ENCODE measurements around the gene SHANK2.
"Not testable (repeated sequence)": the region's sequence is repeated elsewhere in the genome, so short reads cannot be mapped to it uniquely, and the experiment has no call there.

SHANK2 gene

GRCh38 chr11:71245601-71246391 lies 6.6 kb downstream of the SHANK2 start:
- no peak for DNase-seq (ENCODE audit: low read depth)

GRCh38 chr11:71244116-71244810 lies 8.1 kb downstream of the SHANK2 start:
- DNase-seq (ENCODE audit: low read depth): no peak

GRCh38 chr11:71242391-71242790 lies 10.0 kb downstream of the SHANK2 start:
- DNase-seq (ENCODE audit: low read depth): no peak

GRCh38 chr11:71241721-71242259 lies 10.6 kb downstream of the SHANK2 start:
- no peak for DNase-seq (ENCODE audit: low read depth)

- no peak for DNase-seq (ENCODE audit: low read depth)
Measured at GRCh38 chr11:71240865-71241691, 11.3 kb downstream of the SHANK2 start.

GRCh38 chr11:71240061-71240690 lies 12.2 kb downstream of the SHANK2 start:
- no peak for DNase-seq (ENCODE audit: low read depth)

GRCh38 chr11:71239581-71239980 lies 12.8 kb downstream of the SHANK2 start:
- DNase-seq (ENCODE audit: low read depth): no peak

- no peak for DNase-seq (ENCODE audit: low read depth)
Measured at GRCh38 chr11:71238941-71239340, 13.4 kb downstream of the SHANK2 start.

- no peak for DNase-seq (ENCODE audit: low read depth)
Measured at GRCh38 chr11:71238285-71238875, 14.0 kb downstream of the SHANK2 start.

- no peak for DNase-seq (ENCODE audit: low read depth)
Measured at GRCh38 chr11:71237853-71238252, 14.5 kb downstream of the SHANK2 start.

- DNase-seq (ENCODE audit: low read depth): no peak
Measured at GRCh38 chr11:71236836-71237475, 15.4 kb downstream of the SHANK2 start.

GRCh38 chr11:71235719-71236118 lies 16.7 kb downstream of the SHANK2 start:
- no peak for DNase-seq (ENCODE audit: low read depth)

- not testable (repeated sequence) for DNase-seq (ENCODE audit: low read depth)
Measured at GRCh38 chr11:71233896-71234852, 18.2 kb downstream of the SHANK2 start.

- no peak for DNase-seq (ENCODE audit: low read depth)
Measured at GRCh38 chr11:71232364-71232763, 20.0 kb downstream of the SHANK2 start.

GRCh38 chr11:71228961-71229360 lies 23.4 kb downstream of the SHANK2 start:
- DNase-seq (ENCODE audit: low read depth): no peak

- no peak for DNase-seq (ENCODE audit: low read depth)
Measured at GRCh38 chr11:71227058-71227659, 25.2 kb downstream of the SHANK2 start.

GRCh38 chr11:71223671-71224660 lies 28.4 kb downstream of the SHANK2 start:
- no peak for DNase-seq (ENCODE audit: low read depth)

- no peak for DNase-seq (ENCODE audit: low read depth)
Measured at GRCh38 chr11:71223081-71223405, 29.3 kb downstream of the SHANK2 start.

Measured in stimulated activated CD8-positive, alpha-beta memory T cell treated with anti-CD3 and anti-CD28 coated beads, Interleukin-12 subunit alpha, Interleukin-12 subunit beta, amount 100 ng/mL, for 4 hours (primary cell).